Subcutaneous abdominal adipose tissue (tissue), 5 donors: ENCODE results near the gene GCHFR.

Experiments
- H3K27ac ChIP-seq: one replicate; pipeline ENCODE4 v1.7.0; 2013; ENCODE audit warnings: low read depth, mild to moderate bottlenecking, inconsistent platforms, low read length, moderate library complexity
- H3K27me3 ChIP-seq, 5 donors: one replicate each; pipeline ENCODE4 v1.7.0; 2013; ENCODE audit warnings: low read length in 5 of 5, inconsistent platforms in 1 of 5; ENCODE audit not compliant: control insufficient read depth in 5 of 5, insufficient read depth in 4 of 5
- H3K36me3 ChIP-seq, 5 donors: one replicate each; pipeline ENCODE4 v1.7.0; 2013; ENCODE audit warnings: low read length in 5 of 5; ENCODE audit not compliant: control insufficient read depth in 5 of 5, insufficient read depth in 5 of 5
- H3K4me1 ChIP-seq, 5 donors: one replicate each; pipeline ENCODE4 v1.7.0; 2013; ENCODE audit warnings: low read length in 5 of 5, mild to moderate bottlenecking in 3 of 5, moderate library complexity in 1 of 5; ENCODE audit not compliant: control insufficient read depth in 5 of 5, insufficient read depth in 5 of 5
- H3K4me3 ChIP-seq, 5 donors: one replicate each; pipeline ENCODE4 v1.7.0; 2013; ENCODE audit warnings: low read length in 5 of 5, low read depth in 1 of 5
- H3K9ac ChIP-seq, 5 donors: one replicate each; pipeline ENCODE4 v1.7.0; 2013; ENCODE audit warnings: low read length in 5 of 5, mild to moderate bottlenecking in 4 of 5, moderate library complexity in 3 of 5
- H3K9me3 ChIP-seq, 5 donors: one replicate each; pipeline ENCODE4 v1.7.0; 2013; ENCODE audit warnings: low read length in 5 of 5; ENCODE audit not compliant: control insufficient read depth in 5 of 5
- donor health status: healthy.
- donor health status: healthy.
- donor health status: healthy.
- donor health status: healthy.
- donor health status: healthy.

Gene GCHFR

DNA sequence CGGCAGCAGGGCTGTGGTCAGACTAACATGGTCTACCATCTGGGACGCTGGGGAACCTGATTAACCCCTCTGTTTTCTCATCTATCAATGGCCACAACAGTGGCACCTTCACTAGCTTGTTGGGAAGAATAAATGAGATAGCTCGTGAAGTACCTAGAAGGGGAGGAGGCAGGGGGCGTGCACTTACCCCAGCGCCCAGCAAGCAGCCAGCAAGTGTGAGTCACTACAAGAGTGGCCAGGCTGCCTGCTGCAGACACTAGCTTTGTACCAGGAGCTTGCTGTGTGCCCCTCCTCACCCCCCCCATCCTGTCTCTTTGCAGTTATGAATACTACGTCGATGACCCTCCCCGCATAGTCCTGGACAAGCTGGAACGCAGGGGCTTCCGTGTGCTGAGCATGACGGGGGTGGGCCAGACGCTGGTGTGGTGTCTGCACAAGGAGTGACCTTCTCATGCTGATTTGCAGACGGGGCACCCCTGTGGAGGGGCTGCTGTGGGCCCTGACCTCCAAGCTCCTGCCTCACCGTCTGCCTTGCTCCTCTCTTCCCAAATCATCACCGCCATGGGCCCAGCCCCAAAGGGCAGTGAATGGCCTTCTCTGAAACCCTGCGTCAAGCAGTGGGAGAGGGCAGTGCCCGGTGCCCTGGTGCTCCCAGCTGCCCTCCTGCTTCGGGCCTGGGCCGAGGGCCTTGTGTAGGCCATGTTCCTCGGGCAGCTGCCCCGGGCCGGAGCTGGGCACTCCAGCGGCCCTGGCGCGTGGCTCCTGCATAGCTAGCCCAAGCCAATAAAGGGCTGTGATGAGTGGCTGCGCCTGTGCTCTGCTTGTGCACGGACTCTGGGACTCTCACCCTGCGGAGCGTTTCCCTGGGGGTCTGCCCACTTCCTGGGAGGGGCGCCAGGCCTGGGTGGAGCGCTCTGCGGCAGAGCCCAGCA is 3.3 kb downstream of the GCHFR start:
- no peak overlapping the region for H3K27ac ChIP-seq
- H3K9ac ChIP-seq = peak overlapping the region in 1 of 5 donors; percentile 14
- no peak overlapping the region for H3K4me3 ChIP-seq
- H3K36me3 ChIP-seq = peaks cover 0 to 25% (median 11%) of the 10 kb centered on the region in 5 donors
- no peaks in the 10 kb centered on the region for H3K27me3 ChIP-seq
- no peaks in the 10 kb centered on the region for H3K9me3 ChIP-seq
- peaks cover 13 to 91% (median 85%) of the 10 kb centered on the region in 5 donors for H3K4me1 ChIP-seq

DNA sequence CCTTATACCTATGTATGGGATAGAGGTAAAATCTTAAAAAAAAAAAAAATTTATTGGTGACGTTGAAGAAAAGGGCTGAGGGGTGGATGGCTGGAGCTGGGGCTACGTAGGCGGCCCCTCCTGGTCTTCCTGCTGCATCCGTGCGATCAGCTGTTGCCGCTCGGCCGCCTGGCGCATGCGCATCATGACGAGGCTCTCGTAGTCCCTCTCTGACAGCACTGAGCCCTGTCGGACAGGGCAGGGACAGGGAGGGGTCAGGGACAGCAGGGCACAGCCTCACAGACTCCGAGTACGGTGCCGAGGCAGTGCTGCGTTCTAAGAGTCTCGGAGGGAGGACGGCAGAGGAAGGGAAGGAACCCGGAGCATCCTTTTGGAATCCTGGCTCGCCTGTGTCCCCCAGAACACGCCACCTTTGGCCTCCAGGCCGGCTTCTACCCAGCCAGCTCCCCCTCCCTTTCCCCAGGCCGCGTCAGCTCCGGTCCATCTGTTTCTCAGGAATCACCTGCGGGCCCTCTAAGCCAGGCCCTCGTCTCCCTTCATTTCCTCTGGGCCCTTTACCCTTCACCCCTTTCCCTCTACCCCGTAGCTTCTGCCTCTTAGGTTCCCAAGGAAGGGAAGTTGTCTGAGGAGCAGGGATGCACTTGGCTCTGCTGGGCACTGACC is 4.1 kb downstream of the GCHFR start:
- Histone ChIP-seq H3K4me1 (peaks cover 13 to 94% (median 89%) of the 10 kb centered on the region in 5 donors), H3K4me3 (peak overlapping the region in 2 of 5 donors; percentile 17 to 29), H3K36me3 (peaks cover 0 to 32% (median 13%) of the 10 kb centered on the region in 5 donors), H3K27ac (peak overlapping the region; percentile 64), H3K27me3 (no peaks in the 10 kb centered on the region), H3K9ac (peak overlapping the region in 2 of 5 donors; percentile 22 to 47), H3K9me3 (no peaks in the 10 kb centered on the region)

DNA sequence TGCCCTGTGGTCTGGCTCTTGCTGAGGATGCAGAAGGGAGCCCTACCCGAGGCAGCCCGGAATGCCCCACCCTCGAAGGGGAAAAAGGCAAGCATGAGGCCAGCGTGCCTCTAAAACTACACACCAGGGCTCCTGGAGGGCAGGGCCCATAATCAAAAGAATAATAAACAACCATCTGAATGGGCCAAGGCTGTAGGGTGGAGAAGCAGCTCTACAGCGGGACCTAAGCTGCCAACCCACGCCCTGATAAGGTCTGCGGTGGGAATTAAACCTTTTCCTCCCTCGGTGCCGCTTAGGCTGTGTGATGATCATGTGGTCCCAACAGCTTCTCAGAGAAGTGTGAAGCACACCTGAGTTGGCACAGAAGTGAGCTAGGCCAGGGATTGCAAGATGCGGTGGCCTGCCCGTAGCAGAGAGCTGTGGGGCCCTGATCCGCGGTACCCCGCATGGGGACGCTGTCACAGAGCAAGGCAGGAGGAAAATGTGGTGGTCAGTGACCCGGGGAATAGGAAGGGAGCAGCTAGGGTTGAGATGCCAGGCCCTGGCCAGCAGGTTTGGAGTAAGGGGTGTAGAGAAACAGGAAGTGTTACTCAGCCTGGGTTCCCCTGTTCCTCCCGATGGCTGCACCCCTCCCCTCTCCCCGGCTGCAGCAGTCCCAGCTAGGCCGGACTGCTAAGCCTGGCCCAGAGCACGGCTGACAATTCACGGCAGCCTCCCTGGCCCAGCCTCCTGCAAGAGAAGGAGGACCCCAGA is 4.8 kb downstream of the GCHFR start:
- Histone ChIP-seq H3K9me3 (no peaks in the 10 kb centered on the region), H3K27ac (peak overlapping the region; percentile 64), H3K4me3 (no peak overlapping the region), H3K9ac (peak overlapping the region in 2 of 5 donors; percentile 22 to 47), H3K27me3 (no peaks in the 10 kb centered on the region), H3K36me3 (peaks cover 0 to 39% (median 20%) of the 10 kb centered on the region in 5 donors), H3K4me1 (peaks cover 11 to 87% (median 82%) of the 10 kb centered on the region in 5 donors)

DNA sequence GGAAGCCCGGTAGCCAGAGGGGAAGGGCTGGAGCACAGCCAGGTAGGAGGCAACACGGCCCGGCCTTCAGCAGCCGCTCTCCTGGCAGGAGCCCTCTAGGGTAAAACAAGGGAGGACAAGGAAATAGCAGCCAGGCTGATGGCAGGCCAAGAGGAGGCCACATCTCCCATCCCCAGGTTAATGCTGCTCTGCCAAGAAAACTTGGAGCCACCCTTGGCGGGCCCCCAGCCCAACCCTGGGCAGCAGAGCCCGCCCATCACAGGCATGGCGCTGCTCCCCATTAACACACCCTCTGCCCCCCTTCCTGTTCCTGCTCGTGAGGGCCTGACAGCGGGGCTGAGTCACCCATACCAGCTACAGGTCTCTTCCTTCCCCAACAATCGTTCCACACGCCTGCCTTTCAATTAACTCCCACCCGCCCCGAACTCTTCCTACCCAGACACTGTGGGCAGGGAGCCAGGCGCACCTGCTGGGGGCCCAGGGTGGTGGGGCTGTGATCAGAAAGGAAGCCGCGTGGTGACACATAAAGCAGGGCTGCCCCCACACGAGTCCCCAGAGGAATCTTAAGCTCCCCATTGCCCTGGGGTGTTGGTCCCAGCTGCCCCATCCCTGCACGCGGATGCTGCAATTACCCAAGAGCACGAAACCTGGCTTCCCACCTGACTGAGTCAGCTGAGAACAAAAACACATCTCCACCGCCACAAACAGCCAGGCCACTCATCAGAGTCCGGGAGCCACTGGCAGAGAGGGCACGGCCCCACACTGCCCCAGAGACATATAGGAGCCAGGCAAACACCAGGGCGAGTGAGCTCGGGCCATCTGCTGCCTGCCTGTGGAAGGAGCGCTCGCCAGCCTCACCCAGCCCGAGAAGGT is 5.6 kb downstream of the GCHFR start, which contains the start of gene C15orf62:
Gene C15orf62, plus strand, starts transcription at position 707 of the 873 bp plus-strand sequence. CDS start 516 bp downstream, outside the sequence.
- Histone ChIP-seq H3K36me3 (peaks cover 0 to 47% (median 28%) of the 10 kb centered on the region in 5 donors), H3K4me3 (peak within 1 kb of the TSS in 2 of 5 donors; percentile 2 to 26), H3K27ac (peak within 1 kb of the TSS; percentile 64)

DNA sequence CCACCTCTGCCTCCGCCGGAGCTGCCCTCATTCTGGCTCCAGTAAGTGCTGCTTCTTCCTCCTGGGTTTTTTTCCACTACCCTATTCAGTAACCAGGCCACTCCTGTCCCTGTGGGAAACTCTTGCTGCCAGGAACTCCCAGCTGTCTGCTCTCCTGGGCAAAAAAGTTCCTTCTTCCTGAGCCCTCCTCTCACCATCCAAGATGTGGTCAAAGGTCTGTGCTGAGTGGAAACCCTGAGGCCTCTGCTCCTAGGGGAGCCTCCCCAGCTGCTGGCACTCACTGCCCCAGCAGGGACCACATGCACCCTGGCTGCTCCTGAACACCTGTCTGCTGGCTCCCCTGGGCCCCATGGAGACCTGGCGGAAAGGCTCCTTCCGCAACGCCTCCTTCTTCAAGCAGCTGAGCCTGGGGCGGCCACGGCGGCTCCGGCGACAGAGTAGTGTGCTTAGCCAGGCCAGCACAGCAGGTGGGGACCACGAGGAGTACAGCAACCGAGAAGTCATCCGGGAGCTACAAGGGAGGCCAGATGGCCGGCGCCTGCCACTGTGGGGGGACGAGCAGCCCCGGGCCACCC is 6.4 kb downstream of the GCHFR start:
- peak overlapping the region in 3 of 5 donors; percentile 16 to 48 (median 37) for H3K9ac ChIP-seq
- H3K27ac ChIP-seq = peak overlapping the region; percentile 64
- H3K4me1 ChIP-seq = peaks cover 6 to 71% (median 67%) of the 10 kb centered on the region in 5 donors
- peaks cover 0 to 55% (median 36%) of the 10 kb centered on the region in 5 donors for H3K36me3 ChIP-seq
- H3K4me3 ChIP-seq = peak overlapping the region in 2 of 5 donors; percentile 2 to 26
- no peaks in the 10 kb centered on the region for H3K27me3 ChIP-seq
- no peaks in the 10 kb centered on the region for H3K9me3 ChIP-seq

More for the DNA sequence above, 5.6 kb downstream of the GCHFR start, which contains the start of gene C15orf62:
- Histone ChIP-seq H3K27me3 (no peaks in the 10 kb centered on the region), H3K4me1 (peaks cover 11 to 79% (median 74%) of the 10 kb centered on the region in 5 donors), H3K9me3 (no peaks in the 10 kb centered on the region), H3K9ac (peak within 1 kb of the TSS in 3 of 5 donors; percentile 16 to 48 (median 47))

DNA sequence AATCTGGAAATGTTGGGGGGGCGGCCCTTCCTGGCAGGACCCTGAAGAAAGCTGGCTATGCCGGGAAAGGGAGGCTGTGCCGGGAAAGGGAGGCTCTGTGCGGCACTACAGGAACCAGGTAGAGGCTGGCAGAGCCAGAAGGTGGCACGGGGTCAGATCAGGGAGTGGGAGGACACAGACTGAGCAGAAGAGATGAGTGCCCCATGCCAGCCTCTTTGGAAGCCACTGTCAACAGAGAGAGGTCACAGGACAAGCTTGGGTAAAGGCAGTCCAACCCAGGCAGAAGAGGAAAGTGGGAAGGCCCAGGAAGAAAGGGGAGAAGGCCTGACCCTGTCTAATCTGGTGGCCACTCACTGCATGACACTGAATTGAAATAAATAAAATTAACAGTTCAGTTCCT is 7.4 kb downstream of the GCHFR start:
- peaks cover 0 to 65% (median 46%) of the 10 kb centered on the region in 5 donors for H3K36me3 ChIP-seq
- no peaks in the 10 kb centered on the region for H3K27me3 ChIP-seq
- peaks cover 6 to 66% (median 58%) of the 10 kb centered on the region in 5 donors for H3K4me1 ChIP-seq
- peak overlapping the region in 2 of 5 donors; percentile 11 to 23 for H3K9ac ChIP-seq
- H3K4me3 ChIP-seq = no peak overlapping the region
- H3K9me3 ChIP-seq = no peaks in the 10 kb centered on the region
- peak overlapping the region; percentile 64 for H3K27ac ChIP-seq

DNA sequence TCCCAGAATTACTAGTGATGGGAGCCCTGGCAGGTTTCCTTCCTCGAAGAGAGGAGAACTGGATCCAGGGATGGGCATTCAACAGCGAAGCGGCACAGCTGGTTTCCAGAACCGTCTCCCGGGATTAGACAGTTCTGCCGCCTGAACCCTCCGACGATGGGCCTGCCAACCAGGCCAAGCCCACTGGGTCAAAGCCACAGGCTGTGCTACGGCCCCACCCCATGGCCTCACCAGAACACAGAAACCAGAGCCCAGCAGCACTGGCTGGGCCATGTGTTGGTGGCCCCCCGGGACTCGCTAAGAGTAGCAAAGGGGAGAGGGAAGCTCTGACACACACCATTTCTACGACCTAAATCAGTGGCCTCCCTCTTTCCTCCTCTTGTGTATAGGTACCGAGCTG is 8.1 kb downstream of the GCHFR start:
- Histone ChIP-seq H3K36me3 (peaks cover 0 to 71% (median 51%) of the 10 kb centered on the region in 5 donors), H3K27ac (peak overlapping the region; percentile 92), H3K27me3 (no peaks in the 10 kb centered on the region), H3K9ac (peak overlapping the region in 1 of 5 donors; percentile 23), H3K4me3 (no peak overlapping the region), H3K9me3 (no peaks in the 10 kb centered on the region), H3K4me1 (peaks cover 6 to 69% (median 60%) of the 10 kb centered on the region in 5 donors)

DNA sequence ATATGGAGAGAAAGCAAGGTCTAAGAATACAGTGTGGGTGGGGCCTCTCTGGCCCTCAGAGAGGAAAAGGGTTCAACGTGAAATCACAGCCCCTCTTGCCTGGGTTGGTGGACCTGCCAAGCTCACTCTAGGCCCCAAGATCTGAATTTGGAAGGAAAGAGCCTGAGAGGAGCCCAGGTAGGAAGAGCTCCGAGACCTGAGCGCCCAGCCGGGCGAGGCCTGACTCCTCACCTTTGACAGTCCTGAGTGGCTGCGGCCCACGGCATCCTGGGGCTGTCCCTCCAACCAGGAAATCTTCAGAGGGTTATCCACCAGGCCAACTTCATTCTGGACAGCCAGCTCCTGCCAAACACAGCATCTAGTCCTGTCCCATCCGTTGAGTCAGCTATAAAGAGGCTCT is 9.6 kb downstream of the GCHFR start:
- Histone ChIP-seq H3K36me3 (peaks cover 0 to 66% (median 46%) of the 10 kb centered on the region in 5 donors), H3K4me3 (no peak overlapping the region), H3K9ac (no peak overlapping the region), H3K9me3 (no peaks in the 10 kb centered on the region), H3K4me1 (peaks cover 6 to 58% (median 52%) of the 10 kb centered on the region in 5 donors), H3K27ac (peak overlapping the region; percentile 92), H3K27me3 (no peaks in the 10 kb centered on the region)
